Activated naive CD4-positive, alpha-beta T cell (primary cell): ENCODE data around the gene DNASE1L2.

Experiments used
- DNase-seq, 4 experiments: peaks; one replicate each; lab custom pipeline; 2025; lab: John Stamatoyannopoulos, UW

Gene DNASE1L2

GRCh38 chr16:2223942-2224486 lies 12.2 kb upstream of the DNASE1L2 start:
- DNase-seq = peak in 1 of 4 experiments; percentile 28

DNA sequence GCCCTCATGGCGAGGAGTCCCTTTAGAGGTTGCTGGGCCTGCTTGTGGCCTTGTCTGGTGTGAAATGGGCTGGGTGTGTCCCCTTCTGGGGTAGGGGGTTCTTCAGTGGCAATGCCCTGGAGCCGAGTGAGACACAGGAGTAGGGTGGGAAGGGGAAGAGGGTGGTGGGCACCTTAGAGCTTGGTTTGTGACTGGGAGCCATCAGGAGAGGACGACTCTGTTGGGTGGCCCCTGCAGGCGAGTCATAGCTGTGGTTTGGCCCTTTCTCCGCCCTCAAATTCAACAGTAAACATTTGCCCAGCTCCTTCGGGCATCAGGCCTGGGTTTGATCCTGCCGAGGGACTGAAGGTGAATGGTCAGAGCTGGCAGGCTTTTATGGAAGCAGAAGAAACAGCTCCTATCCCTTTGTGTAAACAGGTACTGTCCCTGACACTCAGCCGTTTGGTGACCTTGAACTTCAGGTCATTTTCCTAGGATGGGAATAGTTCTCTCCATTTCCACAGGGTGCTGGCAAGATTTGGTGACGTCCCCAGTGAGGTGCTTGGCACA lies 9.9 kb upstream of the DNASE1L2 start:
- no peak for DNase-seq

DNA sequence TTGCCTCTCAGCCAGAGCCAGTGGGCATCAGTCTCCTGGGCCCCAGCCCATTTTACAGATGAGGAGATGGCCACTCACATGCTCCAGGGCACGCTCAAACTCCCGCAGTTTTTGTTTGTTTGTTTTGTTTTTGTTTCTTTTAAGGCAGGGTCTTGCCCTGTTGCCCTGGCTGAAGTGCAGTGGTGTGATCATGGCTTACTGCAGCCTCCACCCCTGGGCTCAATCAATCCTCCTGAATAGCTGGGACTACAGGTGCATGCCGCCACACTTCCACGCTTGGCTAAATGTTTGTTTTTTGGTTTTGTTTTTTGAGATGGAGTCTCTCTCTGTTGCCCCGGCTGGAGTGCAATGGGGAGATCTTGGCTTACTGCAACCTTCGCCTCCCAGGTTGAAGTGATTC lies 9.3 kb upstream of the DNASE1L2 start:
- DNase-seq = no peak

DNA sequence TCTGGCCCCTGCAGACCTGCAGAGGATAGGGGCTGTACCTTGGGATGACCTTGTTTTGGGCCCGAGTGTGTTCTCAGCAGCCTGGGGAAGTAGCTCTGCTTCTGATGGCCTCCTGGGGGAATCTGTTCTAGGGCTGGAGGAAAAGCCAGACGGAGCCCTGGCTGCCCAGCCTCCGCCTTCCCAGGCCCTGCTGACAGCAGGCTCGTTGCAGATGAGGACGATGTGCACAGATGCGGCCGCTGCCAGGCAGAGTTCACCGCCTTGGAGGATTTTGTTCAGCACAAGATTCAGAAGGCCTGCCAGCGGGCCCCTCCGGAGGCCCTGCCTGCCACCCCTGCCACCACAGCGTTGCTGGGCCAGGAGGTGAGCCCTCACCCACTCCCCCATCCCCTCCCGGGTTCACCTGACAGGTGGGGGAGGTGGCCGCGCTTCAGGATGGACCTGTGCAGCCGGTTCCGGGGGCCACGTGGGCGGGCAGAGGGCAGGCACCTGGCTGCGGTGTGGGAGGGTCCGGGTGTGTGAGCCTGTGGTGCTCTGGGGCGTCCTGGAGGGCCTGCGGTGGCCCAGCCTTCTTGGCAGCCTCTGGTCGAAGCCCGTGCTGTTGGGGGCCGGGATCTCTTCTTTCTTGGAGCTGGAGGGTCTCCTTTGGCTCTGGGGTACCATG lies 8.0 kb upstream of the DNASE1L2 start:
- DNase-seq = no peak

DNA sequence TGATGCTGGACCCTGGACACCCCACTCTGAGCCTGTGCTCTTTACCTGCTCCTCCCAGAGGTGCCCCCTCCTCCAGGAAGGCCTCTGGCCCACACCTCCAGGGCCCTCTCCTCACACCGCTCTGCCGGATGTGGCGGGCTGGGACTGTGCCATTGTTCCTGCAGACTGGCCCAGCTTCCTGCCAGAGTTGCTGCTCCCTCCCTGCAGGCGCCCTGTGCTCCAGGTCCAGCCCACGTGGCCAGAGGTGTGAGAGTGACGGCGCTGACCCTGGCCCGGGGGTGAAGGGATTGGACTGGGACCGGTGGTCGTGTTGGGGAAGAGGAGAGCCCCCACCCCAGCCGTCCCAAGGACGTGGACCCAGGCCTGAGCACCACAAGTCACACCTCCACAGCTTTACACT lies 7.2 kb upstream of the DNASE1L2 start:
- no peak for DNase-seq

- DNase-seq = no peak
Measured at GRCh38 chr16:2229632-2230250, 6.5 kb upstream of the DNASE1L2 start.

- no peak for DNase-seq
Measured at GRCh38 chr16:2230376-2230775, 5.9 kb upstream of the DNASE1L2 start.

DNA sequence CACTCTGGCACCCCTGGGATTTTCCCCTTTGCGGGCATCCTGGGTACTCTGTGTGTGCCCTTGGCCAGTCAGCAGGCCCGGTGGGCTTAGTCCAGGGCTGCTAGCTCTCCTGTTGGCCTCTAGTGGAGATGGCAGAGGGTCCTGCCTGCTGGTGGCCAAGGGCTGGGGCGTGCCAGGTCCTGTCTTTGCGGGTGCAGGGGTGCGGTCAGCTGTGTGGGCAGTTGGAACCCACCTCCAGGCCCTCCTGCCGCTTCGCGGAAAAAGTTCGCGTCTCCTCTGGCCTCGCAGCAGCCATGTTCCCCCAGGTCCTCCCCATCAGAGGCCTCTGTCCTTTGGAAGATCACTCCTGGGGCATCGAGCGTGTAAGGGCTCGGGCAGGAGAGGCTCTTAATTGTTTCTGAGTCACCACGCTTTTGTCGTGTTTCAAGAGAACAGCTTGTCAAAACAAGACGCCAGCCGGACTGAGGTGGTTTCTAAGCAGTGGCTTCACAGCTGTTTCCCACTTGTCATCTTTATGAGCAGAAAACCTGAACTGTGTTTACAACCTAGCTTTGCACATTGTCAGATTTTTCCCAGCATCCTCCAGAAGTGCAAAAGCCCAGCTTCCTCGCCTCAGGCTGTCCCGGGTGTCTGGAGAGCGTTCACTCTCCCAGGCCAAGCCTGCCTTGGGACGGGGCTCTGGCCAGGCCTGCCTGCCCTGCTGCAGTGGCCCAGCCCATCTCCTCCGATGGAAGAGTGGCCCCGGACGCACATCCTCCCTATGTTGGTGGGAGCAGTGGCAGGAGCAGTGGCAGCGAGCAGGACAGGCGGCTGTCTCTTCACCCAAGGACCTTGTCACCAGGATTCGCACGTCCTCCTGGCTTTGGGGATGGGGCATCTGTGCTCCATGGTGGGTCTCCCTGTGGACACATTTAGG lies 5.0 kb upstream of the DNASE1L2 start:
- no peak for DNase-seq

DNA sequence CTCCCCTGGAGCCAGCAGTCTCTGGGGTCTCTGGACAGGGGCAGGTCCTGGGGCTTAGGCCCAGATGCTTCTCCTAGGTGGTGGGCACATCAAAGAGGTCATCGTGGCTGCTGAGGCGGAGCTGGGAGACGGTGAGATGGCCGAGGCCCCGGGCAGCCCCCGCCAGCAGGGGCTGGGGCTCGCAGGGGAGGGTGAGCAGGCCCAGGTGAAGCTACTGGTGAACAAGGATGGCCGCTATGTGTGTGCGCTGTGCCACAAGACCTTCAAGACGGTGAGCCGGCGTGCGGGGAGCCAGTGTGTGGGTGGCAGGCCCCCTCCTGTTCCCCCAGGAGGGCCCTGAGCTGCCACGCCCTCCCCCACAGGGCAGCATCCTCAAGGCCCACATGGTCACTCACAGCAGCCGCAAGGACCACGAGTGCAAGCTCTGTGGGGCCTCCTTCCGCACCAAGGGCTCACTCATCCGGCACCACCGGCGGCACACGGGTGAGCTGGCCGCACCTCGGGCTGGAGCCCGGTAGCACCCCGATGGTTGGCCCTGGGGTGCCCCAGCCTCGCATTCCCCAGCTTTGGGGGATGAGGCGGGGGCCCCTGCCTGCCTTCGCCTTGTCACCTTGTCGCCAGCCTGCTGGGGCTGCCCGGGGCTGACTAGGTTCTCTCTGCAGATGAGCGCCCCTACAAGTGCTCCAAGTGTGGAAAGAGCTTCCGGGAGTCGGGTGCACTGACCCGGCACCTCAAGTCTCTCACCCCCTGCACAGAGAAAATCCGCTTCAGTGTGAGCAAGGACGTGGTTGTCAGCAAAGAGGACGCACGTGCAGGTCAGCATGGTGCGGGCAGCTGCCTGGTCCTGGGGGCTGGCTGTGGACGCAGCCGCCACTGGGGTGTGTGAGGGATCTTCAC lies 3.9 kb upstream of the DNASE1L2 start:
- no peak for DNase-seq

GRCh38 chr16:2233046-2233775 lies 3.0 kb upstream of the DNASE1L2 start:
- no peak for DNase-seq

- DNase-seq = no peak
Measured at GRCh38 chr16:2233872-2234812, 2.1 kb upstream of the DNASE1L2 start.

DNA sequence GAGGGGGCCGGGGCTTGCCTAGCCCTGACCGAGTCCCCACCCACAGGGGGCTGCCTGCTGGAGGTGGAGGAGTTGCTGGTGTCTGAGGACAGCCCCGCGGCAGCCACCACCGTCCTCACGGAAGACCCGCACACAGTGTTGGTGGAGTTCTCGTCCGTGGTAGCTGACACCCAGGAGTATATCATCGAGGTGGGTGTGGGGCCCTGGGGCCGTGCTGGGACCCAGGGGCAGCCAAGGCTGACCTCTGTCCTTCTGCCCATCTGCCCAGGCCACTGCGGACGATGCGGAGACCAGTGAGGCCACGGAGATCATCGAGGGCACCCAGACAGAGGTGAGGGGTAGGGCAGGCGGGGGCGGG lies 1.5 kb upstream of the DNASE1L2 start:
- no peak for DNase-seq

DNA sequence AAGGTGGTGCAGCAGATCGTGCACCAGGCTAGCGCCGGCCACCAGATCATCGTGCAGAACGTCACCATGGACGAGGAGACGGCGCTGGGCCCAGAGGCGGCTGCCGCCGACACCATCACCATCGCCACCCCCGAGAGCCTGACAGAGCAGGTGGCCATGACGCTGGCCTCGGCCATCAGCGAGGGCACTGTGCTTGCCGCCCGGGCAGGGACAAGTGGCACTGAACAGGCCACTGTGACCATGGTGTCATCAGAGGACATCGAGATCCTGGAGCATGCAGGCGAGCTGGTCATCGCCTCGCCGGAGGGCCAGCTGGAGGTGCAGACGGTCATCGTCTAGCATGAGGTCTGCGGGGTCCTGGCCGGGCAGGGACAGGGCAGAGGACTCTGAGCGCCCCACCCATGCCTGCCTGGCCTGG lies 1.0 kb upstream of the DNASE1L2 start:
- no peak for DNase-seq

DNA sequence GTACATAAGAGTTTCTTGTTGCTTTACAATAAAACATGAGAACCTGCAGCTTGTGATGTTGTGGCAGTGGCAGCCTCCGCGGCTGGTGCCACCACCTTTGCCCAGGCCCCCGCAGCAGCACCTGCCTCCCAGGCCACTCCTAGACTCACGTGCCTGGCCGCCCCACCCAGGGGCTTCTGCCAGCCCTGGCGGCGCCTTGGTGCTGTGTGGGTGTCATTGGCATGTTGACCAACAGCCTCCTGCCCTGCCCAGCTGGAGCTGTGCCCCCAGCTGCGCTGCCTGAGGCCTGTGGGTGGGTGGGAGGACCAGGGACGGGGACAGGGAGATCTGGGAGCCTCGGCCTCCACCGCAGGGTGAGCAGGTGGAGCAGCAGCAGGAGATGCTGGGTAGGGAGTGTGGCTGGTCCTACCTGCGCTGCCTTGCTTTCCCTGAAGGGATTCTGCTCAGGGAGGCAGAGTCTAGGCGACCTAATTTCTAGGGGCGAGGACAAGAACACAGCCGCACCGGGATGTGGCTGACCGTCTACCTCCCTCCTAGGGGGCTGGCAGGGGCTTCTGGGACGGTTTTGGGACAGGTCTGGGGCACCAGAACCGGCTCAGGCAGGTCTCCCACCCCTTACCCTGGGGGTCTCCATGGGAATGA lies 428 bp upstream of the DNASE1L2 start:
- no peak for DNase-seq

GRCh38 chr16:2237102-2237482 lies 848 bp downstream of the DNASE1L2 start:
- no peak for DNase-seq

- DNase-seq = no peak
Measured at GRCh38 chr16:2237493-2238149, 1.4 kb downstream of the DNASE1L2 start.

DNA sequence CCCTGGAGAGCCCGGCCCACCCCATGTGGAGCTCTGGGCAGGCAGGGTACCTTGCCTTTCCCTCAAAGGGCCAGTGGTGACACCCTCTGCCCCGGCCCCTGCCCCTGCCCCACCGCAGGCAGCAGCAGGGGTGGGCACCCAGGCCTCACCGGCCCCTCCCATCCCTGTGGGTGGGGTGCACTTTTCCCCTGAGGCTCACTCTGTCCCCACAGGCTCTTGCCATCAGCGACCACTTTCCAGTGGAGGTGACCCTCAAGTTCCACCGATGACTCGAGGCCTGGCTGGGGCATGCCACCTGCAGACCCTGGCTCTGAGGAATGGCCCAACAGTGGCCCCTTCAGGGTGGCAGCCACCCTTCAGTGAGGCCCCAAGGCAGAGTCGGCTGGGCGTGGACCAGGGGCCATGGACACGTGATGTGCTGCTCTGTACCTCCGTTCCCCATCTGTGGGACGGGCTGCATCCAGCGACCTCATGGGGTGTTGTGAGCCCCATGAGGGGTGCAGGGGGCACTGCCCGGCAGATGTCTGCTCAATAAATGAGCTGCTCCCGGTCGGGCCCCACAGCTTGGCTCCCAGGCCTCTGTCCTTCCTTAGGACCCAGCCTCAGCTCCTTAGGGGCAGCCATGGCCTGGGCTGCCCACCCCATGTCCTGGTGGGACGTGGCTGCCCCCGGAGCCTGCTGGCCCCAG lies 2.0 kb downstream of the DNASE1L2 start:
- DNase-seq = no peak
